NCI-H128 (cell line): ENCODE results near the gene LRRC58.
"Not testable (repeated sequence)": the region's sequence is repeated elsewhere in the genome, so short reads cannot be mapped to it uniquely, and the experiment has no call there.

Experiments
- DNase-seq: peaks from one replicate; lab custom pipeline; 2025; ENCODE audit not compliant: unreplicated experiment; lab: John Stamatoyannopoulos, UW

Gene LRRC58

GRCh38 chr3:120341658-120342346, 7.4 kb downstream of the LRRC58 start:
- no peak for DNase-seq

- no peak for DNase-seq
These were observed 9.8 kb downstream of the LRRC58 start for GRCh38 chr3:120339362-120339761.

GRCh38 chr3:120338517-120338916, 10.6 kb downstream of the LRRC58 start:
- no peak for DNase-seq

- no peak for DNase-seq
These were observed 16.5 kb downstream of the LRRC58 start for GRCh38 chr3:120332646-120333045.

DNA sequence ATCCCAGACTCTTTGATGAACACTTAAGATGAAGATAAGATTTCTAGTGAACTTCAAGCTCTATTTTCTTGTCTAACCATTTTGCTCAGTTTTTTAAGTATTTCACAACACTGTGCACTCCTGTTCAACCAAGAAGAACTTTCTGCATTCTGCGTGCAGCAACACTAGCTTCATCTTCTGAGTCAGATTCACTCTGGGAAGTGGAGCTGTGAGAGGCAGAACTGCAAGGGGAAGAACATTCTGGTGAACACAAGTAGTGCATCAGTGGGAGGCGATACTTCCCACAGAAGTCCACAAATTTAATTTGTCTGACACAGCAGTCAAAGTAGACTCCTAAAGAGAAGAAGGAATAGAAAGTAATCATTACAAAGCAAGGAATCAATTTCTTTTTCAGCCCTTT, 18.1 kb downstream of the LRRC58 start:
- no peak for DNase-seq

DNA sequence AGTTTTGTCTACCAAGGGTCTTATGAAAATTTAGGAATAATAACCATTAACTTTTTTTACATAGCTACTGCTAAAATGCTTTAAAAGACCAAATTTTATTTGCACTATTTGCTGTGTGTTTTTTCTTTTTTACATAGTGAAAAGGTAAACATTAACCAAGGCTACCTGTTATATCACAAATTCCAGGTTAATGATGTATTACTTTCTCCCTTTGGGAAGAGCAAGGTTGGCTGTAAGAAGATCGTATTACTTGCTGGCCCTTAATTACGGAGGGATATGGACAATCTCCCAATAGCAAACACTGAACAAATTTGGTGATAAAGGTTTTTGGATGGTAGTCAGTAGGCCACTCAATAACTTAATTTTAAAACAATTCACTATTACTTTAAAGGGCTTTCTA, 22.4 kb downstream of the LRRC58 start:
- no peak for DNase-seq

- DNase-seq: no peak
These were observed 25.0 kb downstream of the LRRC58 start for GRCh38 chr3:120324190-120324589.

DNA sequence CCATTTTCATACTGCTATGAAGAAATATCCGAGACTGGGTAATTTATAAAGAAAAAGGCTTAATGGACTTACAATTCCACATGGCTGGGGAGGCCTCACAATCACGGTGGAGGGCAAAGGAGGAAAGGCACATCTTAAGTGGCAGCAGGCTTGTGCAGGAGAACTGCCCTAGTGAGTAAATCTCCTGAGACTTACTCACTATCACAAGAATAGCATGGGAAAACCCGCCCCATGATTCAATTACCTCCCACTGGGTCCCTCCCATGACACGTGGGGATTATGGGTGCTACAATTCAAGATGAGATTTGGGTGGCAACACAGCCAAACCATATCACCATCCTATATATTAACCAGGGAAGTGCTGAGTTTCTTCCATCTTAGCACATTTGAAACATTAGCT, 25.4 kb downstream of the LRRC58 start:
- not testable (repeated sequence) for DNase-seq

DNA sequence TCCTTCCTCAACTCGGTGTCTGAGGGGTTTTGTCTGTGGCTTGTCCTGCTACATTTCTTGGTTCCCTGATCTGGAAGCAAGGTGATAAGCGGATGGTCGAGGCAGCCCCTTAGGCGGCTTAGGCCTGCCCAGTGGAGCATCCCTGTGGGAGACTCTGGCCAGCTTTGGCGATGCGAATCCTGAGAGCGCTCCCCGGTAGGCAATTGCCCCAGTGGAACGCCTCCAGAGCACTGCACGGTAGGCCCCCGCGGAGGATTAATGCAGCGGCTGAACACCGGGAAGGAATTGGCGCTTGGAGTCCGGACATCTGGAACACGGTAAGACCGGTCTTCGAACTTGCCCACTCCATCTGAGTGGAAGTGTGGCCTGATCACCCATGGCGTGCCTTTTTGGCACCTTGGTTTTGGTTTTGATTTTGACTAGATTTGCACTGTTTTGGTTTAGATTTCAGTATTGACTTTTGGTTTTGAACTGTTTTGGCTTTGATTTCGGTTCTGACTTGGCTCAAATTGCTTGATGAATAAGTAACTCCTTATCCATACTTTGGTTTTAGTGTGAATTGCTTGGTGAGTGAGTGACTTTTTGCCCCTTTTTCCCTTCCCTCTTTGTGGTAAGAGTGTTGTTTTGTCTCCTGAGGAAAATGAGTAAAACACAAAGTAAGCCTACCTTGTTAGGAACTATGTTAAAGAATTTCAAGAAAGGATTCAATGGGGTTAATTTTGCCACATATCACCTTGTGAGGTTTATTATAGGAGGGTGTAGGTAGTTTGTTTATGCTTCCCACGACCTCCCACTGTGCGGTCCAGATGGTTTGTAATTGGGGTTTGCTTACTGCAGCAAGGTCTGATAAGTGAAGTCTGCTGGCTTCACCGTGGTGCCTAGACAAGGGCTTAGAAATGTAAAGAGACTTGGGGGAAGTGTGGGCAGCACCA, 37.0 kb downstream of the LRRC58 start:
- no peak for DNase-seq

DNA sequence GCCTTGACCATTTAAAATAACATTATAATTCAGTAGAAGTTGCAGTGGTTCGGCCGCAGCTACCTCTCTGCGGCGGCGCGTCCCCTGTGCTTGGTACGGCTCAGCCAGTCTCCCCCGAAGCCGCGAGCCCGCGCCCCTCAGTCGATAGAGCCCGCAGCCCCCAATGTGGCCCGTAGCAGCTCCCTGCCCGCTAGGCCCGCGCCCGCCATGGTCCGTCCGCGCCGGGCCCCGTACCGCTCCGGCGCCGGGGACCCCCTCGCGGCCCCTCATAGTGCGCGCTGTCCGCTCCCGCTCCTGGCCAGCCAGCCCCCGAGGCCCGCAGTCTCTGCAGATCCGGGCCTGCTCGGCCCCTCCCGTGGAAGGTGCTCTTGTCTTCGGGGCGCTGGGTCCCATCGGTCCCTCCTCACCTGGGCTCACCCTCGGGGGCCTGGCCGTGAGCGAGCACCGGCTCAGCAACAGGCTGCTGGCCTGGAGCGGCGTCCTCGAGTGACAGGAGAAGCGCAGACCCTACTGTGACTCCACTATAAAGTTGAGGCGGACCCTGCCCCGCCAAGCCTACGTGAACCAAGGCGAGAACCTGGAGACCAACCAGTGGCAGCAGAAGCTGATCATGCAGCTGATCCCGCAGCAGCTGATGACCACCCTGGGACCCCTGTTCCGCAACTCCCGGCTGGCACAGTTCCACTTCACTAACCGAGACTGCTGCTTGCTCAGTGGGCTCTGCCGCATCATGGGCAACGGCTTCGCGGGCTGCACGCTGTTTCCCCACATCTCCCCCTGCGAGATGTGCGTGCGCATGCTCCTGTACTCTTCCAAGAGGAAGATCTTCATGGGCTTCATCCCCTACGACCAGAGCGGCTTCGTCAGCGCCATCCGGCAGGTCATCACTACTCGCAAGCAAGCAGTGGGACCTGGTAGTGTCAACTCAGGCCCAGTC, 42.4 kb downstream of the LRRC58 start:
- DNase-seq: no peak

- no peak for DNase-seq
These were observed 44.5 kb downstream of the LRRC58 start for GRCh38 chr3:120304616-120305015.

- DNase-seq: no peak
These were observed 46.8 kb downstream of the LRRC58 start for GRCh38 chr3:120302361-120302760.

GRCh38 chr3:120300971-120301370, 48.2 kb downstream of the LRRC58 start:
- DNase-seq: no peak

DNA sequence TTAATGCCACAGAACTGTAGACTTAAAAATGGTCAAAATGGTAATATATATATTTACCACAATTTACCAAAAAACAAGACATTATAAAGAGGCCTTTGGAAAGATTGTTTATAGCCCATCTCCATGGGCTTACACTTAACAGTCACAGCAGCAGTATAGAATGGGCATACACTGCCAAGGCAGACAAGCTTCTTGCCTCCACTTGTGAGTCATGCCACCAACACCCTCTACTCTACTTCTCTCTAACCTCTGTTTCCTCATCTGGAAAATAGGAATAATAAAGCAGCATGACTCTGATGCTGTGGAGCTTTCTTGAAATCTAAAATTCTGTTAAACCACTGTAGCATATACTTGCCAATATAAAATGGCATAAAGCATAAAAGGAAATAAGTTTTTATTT, 49.8 kb downstream of the LRRC58 start:
- no peak for DNase-seq

DNA sequence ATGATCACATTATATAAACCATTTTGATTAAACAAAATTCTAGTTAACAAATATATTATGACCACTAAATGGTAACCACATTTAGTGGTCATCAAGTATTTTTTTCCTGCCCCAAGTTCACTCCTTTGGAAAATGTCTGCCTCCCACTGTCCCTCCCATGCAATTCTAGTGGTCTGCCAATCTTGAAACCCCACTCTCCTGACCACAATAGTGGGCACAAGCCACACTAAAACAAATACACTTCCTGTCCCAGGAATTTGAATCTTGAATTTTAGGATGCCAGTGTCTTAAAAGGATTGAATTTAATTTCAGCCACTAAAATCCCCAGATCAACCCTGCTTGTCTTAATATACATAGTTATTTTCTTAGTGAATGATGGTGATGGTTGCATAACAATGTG, 50.2 kb downstream of the LRRC58 start:
- DNase-seq: no peak

GRCh38 chr3:120291552-120291951, 57.6 kb downstream of the LRRC58 start:
- DNase-seq: not testable (repeated sequence)

DNA sequence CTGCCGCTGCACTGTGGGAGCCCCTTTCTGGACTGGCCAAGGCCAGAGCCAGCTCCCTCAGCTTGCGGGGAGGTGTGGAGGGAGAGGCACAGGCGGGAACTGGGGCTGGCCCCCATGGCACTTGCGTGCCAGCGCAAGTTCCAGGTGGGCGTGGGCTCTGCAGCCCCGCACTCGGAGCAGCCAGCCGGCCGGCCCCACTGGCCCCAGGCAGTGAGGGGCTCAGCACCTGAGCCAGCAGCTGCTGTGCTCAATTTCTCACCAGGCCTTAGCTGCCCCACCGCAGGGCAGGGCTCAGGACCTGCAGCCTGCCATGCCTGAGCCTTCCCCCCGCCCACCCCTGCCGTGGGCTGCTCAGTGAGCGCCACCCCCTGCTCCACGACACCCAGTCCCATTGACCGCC, 59.5 kb downstream of the LRRC58 start:
- DNase-seq: no peak

- no peak for DNase-seq
These were observed 62.7 kb downstream of the LRRC58 start for GRCh38 chr3:120286465-120286864.

- no peak for DNase-seq
These were observed 63.7 kb downstream of the LRRC58 start for GRCh38 chr3:120285508-120285841.

GRCh38 chr3:120284747-120285507, 64.2 kb downstream of the LRRC58 start, which contains the start of gene GPR156:
Gene GPR156 (minus strand): TSS chr3:120285222. CDS start chr3:120244098, 41,124 bp downstream.
- no peak for DNase-seq
